Endodermal cell (in vitro differentiated cells): ENCODE data around the gene DIRAS1. TPM values are rescaled to one million over a fixed set of nuclear protein-coding genes. Genes with fewer than 3 reads are reported as not detected.

Experiments used
- DNase-seq: peaks from one replicate; pipeline ENCODE4 v3.0.0-alpha.2; 2017
- H3K27ac ChIP-seq: 2 replicates; pipeline ENCODE4 v1.5.1; 2013; ENCODE audit warnings: mild to moderate bottlenecking, low read depth, low read length, moderate library complexity
- H3K27me3 ChIP-seq: 2 replicates; pipeline ENCODE4 v1.6.1; 2013; ENCODE audit warnings: mild to moderate bottlenecking, low read length, moderate library complexity; ENCODE audit not compliant: insufficient read depth, control insufficient read depth, poor library complexity, severe bottlenecking
- H3K36me3 ChIP-seq: 2 replicates; pipeline ENCODE4 v1.7.0; 2013; ENCODE audit warnings: mild to moderate bottlenecking, low read length, moderate library complexity; ENCODE audit not compliant: control insufficient read depth, insufficient read depth
- H3K4me1 ChIP-seq: one replicate; pipeline ENCODE4 v1.7.0; 2013; ENCODE audit warnings: low read length; ENCODE audit not compliant: control insufficient read depth, insufficient read depth
- H3K4me3 ChIP-seq: 2 replicates; pipeline ENCODE4 v1.5.1; 2013; ENCODE audit warnings: mild to moderate bottlenecking, low read length, moderate library complexity
- H3K9ac ChIP-seq: 2 replicates; pipeline ENCODE4 v1.6.1; 2013; ENCODE audit warnings: mild to moderate bottlenecking, low read length, moderate library complexity; ENCODE audit not compliant: poor library complexity, severe bottlenecking; ENCODE audit errors: extremely low read depth
- H3K9me3 ChIP-seq: 2 replicates; pipeline ENCODE4 v1.6.1; 2013; ENCODE audit warnings: mild to moderate bottlenecking, low read length, moderate library complexity; ENCODE audit not compliant: control insufficient read depth
- H3K27ac Mint-ChIP-seq: 2 replicates; pipeline ENCODE4 v1.8.0; 2020; ENCODE audit warnings: mixed read lengths
- H3K27me3 Mint-ChIP-seq: 2 replicates; pipeline ENCODE4 v1.8.0; 2021; ENCODE audit warnings: mild to moderate bottlenecking, mixed read lengths; ENCODE audit not compliant: insufficient read depth
- H3K36me3 Mint-ChIP-seq: 2 replicates; pipeline ENCODE4 v1.8.0; 2020; ENCODE audit warnings: low read depth, mixed read lengths
- H3K4me1 Mint-ChIP-seq: 2 replicates; pipeline ENCODE4 v1.8.0; 2020; ENCODE audit warnings: mixed read lengths
- H3K4me3 Mint-ChIP-seq: 2 replicates; pipeline ENCODE4 v1.8.0; 2020; ENCODE audit warnings: mild to moderate bottlenecking, moderate library complexity, mixed read lengths
- H3K9me3 Mint-ChIP-seq: 2 replicates; pipeline ENCODE4 v1.8.0; 2020; ENCODE audit warnings: mild to moderate bottlenecking, mixed read lengths
- WGBS, 2 experiments: methylation state at CpG; one replicate each; pipeline versions ENCODE4 v1.1.5 to v1.1.7; 2013; ENCODE audit warnings: missing lambda C conversion rate in 2 of 2, mixed read lengths in 1 of 2; ENCODE audit not compliant: insufficient coverage in 1 of 2, insufficient read length in 1 of 2; 5-methylcytosine and 5-hydroxymethylcytosine counted together
- total RNA-seq, 2 donors: library from RNA; stranded (reverse); fragmentation: NEBNext Ultra II Directional in 1 of 2; extraction: Animal tissue kit (Norgen Biotek cat#: 25700) in 1 of 2; gene quantifications; 2 replicates in 1 of 2; 3 replicates in 1 of 2; pipeline ENCODE4 v1.2.1, GENCODE V29; 2021
- TF ChIP-seq, protein P1 (sequence below): fragments of 200-600 bp; sonication (generic); conservative IDR thresholded peaks from 2 replicates; pipeline ENCODE4 v1.5.0; 2021; ENCODE audit warnings: antibody characterized with exemption, mild to moderate bottlenecking

The DIRAS1 gene
- total RNA-seq, 2 donors from 2014 or later, result 4.7 to 8.4 TPM

DNA sequence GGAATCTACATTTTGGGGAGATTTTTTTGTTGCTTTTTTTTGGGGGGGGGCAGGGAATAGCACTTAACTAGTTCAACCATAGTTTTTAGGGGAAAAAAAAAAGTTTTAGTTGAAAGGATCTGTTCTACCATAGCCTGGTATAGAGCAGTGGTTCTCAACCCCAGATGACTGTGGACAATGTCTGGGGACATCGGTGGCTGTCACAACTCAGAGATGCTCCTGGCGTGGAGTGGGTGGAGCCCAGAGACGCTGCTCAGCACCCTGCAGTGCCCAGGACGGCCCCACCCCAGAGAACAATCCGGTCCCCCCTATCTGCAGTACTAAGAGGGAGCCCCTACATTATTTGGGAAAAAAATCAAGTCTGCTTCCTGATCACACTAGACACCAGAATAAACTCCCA is 27.0 kb downstream of the DIRAS1 start:
- Histone ChIP-seq H3K4me3 (no peak overlapping the region), H3K27me3 (no peaks in the 10 kb centered on the region), H3K36me3 (no peaks in the 10 kb centered on the region), H3K4me1 (no peaks in the 10 kb centered on the region), H3K9ac (no peak overlapping the region), H3K27ac (no peak overlapping the region), H3K9me3 (no peaks in the 10 kb centered on the region)
- no peak for DNase-seq
- H3K4me3 Mint-ChIP-seq, result no peak overlapping the region
- H3K27ac Mint-ChIP-seq, result no peak overlapping the region
- H3K27me3 Mint-ChIP-seq, result no peaks in the 10 kb centered on the region
- TF ChIP-seq, protein P1, sequence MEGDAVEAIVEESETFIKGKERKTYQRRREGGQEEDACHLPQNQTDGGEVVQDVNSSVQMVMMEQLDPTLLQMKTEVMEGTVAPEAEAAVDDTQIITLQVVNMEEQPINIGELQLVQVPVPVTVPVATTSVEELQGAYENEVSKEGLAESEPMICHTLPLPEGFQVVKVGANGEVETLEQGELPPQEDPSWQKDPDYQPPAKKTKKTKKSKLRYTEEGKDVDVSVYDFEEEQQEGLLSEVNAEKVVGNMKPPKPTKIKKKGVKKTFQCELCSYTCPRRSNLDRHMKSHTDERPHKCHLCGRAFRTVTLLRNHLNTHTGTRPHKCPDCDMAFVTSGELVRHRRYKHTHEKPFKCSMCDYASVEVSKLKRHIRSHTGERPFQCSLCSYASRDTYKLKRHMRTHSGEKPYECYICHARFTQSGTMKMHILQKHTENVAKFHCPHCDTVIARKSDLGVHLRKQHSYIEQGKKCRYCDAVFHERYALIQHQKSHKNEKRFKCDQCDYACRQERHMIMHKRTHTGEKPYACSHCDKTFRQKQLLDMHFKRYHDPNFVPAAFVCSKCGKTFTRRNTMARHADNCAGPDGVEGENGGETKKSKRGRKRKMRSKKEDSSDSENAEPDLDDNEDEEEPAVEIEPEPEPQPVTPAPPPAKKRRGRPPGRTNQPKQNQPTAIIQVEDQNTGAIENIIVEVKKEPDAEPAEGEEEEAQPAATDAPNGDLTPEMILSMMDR, result no peak
- H3K4me1 Mint-ChIP-seq, result no peaks in the 10 kb centered on the region
- H3K9me3 Mint-ChIP-seq, result no peaks in the 10 kb centered on the region
- 74 to 81% methylated on average over 4 to 5 of the region's 5 CpGs for WGBS, 2 experiments
- peaks cover 2% of the 10 kb centered on the region for H3K36me3 Mint-ChIP-seq

DNA sequence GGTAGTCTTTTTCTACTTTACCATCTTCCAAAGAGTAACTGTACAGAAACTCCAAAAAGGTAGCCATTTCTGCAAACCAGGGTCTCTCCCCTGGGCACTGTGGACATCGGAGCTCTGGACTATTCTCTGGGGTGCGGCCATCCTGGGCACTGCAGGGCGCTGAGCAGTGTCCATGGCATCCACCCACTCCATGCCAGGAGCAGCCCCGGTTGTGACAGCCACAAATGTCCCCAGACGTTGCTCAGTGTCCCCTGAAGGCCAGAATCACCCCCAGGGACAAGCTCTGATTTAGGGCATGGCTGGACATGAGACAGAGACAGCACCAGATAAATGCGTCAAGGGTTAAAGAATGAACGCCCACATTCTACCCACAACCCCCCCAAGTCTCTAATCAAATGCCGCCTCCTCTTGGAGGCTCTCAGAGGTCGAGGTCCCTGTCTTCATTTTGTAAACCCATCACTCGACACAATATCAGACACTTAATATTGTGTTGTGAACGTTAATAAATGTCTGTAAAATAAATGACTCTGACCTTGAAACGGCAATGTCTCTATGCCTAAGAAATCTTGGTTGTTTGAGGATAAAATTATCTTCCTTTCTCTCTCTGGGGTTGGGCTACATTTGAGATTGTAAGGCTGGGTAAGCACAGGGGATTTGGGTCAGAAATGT is 27.5 kb downstream of the DIRAS1 start:
- Mint-ChIP-seq H3K4me3 (no peak overlapping the region), H3K4me1 (no peaks in the 10 kb centered on the region), H3K36me3 (peaks cover 2% of the 10 kb centered on the region), H3K9me3 (no peaks in the 10 kb centered on the region), H3K27ac (no peak overlapping the region), H3K27me3 (no peaks in the 10 kb centered on the region)
- WGBS, 2 experiments, result 85 to 92% methylated on average over 5 to 11 of the region's 12 CpGs
- Histone ChIP-seq H3K4me3 (no peak overlapping the region), H3K9ac (no peak overlapping the region), H3K9me3 (no peaks in the 10 kb centered on the region), H3K4me1 (no peaks in the 10 kb centered on the region), H3K27ac (no peak overlapping the region), H3K27me3 (no peaks in the 10 kb centered on the region), H3K36me3 (no peaks in the 10 kb centered on the region)
- TF ChIP-seq, protein P1, result no peak
- DNase-seq, result no peak

DNA sequence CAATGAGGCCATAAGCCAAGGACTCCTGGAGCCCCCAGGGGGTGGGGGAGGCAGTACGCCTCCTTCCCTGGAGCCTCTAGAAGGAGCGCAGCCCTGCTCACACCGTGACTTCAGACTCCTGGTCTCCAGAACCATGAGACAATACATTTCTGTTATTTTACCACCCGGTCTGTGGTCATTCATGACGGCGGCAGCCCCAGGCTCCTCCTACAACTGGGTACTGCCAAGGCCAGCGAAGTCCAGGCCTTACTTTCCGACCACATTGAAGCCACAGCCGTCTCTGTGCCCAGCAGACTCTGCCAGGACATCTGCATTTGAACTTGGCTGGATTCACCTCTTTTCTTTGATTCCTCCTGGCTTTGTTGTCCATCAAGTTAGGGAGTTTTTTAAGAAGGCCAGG is 29.2 kb downstream of the DIRAS1 start:
- H3K9me3 ChIP-seq, result no peaks in the 10 kb centered on the region
- TF ChIP-seq, protein P1, result no peak
- H3K9ac ChIP-seq, result no peak overlapping the region
- H3K27ac ChIP-seq, result no peak overlapping the region
- Mint-ChIP-seq H3K36me3 (peaks cover 2% of the 10 kb centered on the region), H3K9me3 (no peaks in the 10 kb centered on the region), H3K27me3 (no peaks in the 10 kb centered on the region), H3K4me3 (no peak overlapping the region), H3K27ac (no peak overlapping the region), H3K4me1 (no peaks in the 10 kb centered on the region)
- H3K4me3 ChIP-seq, result no peak overlapping the region
- no peaks in the 10 kb centered on the region for H3K4me1 ChIP-seq
- no peaks in the 10 kb centered on the region for H3K27me3 ChIP-seq
- DNase-seq, result no peak
- WGBS, 2 experiments, result 88 to 89% methylated on average over 7 to 9 of the region's 9 CpGs
- H3K36me3 ChIP-seq, result no peaks in the 10 kb centered on the region
